CD4-positive, alpha-beta T cell treated with Interleukin-17A for 4 hours (primary cell): Measurements from ENCODE around the gene RRH.

ENCODE experiments used
- DNase-seq: peaks from one replicate; pipeline ENCODE4 v3.0.0-alpha.2; 2020; ENCODE audit warnings: mixed read lengths

The RRH gene

DNA sequence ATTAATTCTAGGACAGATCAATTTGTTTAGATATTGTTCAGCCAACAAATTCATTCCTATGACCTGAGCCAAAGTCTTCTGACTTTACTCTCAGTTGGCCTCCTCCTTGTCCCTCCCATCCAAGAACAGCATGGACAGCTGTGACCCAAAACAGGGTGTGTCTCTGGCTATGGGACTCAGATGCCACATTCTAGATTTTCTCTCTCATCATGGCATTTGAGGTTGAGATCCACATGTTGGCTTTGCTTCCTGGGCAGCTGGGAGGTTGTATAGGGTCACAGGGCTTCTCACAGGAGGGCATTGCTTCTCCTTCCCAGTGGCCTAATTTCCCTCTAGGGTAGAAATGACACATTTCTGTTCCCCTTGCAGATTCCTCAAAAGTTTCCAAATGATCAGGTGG lies 62.3 kb downstream of the RRH start:
- DNase-seq, result no peak
